AG04450 (cell line): ENCODE data around the gene CST9L. TPM values are rescaled to one million over a fixed set of nuclear protein-coding genes. Genes with fewer than 3 reads are reported as not detected.

Source experiments
- CTCF ChIA-PET: fragments of 300-600, 350-600 bp; formaldehyde crosslinking; extraction: SDS; loops from one replicate; lab custom pipeline; 2022; ENCODE audit warnings: antibody characterized with exemption, inconsistent platforms; lab: Charles Lee
- POLR2A ChIA-PET: fragments of 350-600 bp; formaldehyde crosslinking; extraction: SDS; loops from one replicate; lab custom pipeline; 2021; ENCODE audit warnings: antibody characterized with exemption, inconsistent platforms; lab: Yijun Ruan, JAX
- DNase-seq: peaks from one replicate; pipeline ENCODE4 v3.0.0-alpha.2; 2011; ENCODE audit warnings: low read depth, low spot score
- H3K27ac ChIP-seq: one replicate; pipeline ENCODE4 v1.5.1; 2012; ENCODE audit warnings: low read depth, low read length, control low read depth
- H3K27me3 ChIP-seq: one replicate; pipeline ENCODE4 v1.6.0; 2012; ENCODE audit warnings: low read length; ENCODE audit not compliant: control insufficient read depth, insufficient read depth
- H3K4me3 ChIP-seq: 2 replicates; pipeline ENCODE4 v1.5.1; 2011; ENCODE audit warnings: mild to moderate bottlenecking, low read depth, low read length, control low read depth
- H3K9me3 ChIP-seq: 2 replicates; pipeline ENCODE4 v1.5.1; 2012; ENCODE audit warnings: low read length; ENCODE audit not compliant: control insufficient read depth, insufficient read depth
- polyA plus RNA-seq: library from polyadenylated mRNA; depleted of rRNA; stranded (reverse); fragments of >200 nt; gene quantifications from 2 replicates; pipeline ENCODE4 v1.2.3, GENCODE V29; 2011
- TF ChIP-seq, protein P1 (sequence below): IDR thresholded peaks from 2 replicates; pipeline ENCODE4 v1.5.1; 2011; ENCODE audit warnings: low read depth, low read length, control low read depth, inconsistent platforms

The CST9L gene
- polyA plus RNA-seq, 1 experiment: not detected

DNA sequence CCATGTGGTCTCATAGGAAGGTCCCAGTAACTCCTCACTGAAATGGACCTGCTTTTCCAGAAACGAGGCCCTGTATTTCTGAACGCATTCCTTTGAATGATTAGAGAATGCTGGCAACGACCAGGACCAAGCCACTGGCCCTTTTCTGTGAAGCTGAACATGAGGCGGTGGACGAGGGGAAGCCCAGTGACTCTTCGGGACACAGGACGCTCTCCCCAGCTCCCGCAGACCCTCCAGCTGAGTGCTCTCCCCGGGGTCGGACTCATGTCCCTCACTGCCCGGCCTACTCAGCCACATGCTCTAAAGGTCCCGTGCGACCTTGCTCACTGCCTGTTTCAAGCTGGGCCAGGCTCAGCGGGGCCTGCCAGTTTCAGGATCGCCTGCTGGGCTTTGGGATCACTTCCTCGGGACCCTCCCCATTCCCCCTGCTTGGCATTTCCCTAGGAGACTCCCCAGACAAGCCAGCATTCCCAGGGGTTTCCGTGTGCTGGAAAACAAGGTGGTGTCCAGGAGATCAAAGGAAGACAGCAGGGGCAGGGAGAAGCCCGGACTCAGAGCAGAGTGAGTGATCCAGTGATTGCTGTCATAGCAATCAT lies 40.1 kb upstream of the CST9L start:
- DNase-seq: no peak
- H3K4me3 ChIP-seq: no peak overlapping the region
- H3K9me3 ChIP-seq: no peaks in the 10 kb centered on the region; the same call in 1 of the 2 replicates
- TF ChIP-seq, protein P1, sequence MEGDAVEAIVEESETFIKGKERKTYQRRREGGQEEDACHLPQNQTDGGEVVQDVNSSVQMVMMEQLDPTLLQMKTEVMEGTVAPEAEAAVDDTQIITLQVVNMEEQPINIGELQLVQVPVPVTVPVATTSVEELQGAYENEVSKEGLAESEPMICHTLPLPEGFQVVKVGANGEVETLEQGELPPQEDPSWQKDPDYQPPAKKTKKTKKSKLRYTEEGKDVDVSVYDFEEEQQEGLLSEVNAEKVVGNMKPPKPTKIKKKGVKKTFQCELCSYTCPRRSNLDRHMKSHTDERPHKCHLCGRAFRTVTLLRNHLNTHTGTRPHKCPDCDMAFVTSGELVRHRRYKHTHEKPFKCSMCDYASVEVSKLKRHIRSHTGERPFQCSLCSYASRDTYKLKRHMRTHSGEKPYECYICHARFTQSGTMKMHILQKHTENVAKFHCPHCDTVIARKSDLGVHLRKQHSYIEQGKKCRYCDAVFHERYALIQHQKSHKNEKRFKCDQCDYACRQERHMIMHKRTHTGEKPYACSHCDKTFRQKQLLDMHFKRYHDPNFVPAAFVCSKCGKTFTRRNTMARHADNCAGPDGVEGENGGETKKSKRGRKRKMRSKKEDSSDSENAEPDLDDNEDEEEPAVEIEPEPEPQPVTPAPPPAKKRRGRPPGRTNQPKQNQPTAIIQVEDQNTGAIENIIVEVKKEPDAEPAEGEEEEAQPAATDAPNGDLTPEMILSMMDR: no peak
- ChIA-PET CTCF (interaction anchor here (0.6 to 9.6 kb wide), 3 partner anchors 13 to 209 kb away, joined by 3 to 95 read pairs (median 24); no protein-coding TSS in a partner anchor), POLR2A (no interaction called here)
- no peak overlapping the region for H3K27ac ChIP-seq
- H3K27me3 ChIP-seq: peaks cover 32% of the 10 kb centered on the region

DNA sequence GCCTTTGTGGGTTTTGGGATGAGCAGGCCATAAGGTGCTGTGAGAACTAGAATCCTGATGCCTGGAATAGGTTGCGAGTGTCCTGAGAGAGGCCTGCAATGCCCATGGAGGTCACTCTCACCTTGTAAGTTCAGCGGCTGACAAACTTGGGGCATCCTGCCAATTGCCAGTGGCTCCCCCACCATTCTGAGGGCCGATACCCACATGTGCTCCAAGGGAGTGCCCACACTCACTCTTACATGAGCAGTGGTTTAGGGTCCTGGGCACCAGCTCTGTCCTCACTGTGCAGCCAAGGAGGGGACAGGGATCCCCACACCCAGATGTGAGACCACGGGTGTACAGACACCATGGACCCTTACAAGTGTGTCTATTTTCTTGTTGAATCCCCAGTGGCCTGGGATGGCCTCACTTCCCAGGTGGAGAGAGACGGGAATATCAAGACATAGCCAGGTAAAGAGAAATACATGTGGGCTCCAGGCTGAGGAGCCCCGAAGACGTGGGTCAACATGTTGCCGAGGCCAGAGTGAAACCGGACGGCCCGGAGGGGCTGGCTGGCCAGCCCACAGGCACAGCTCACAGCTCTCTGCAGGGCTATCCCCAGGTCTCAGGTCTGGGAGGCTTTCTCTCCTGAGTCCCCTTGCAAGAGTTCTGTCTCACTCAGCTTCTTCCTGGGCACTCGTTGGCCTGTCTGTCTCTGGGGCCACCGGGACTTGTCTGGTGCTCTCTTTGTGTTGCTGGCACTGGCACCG lies 39.4 kb upstream of the CST9L start:
- no peak for DNase-seq
- ChIA-PET POLR2A (no interaction called here), CTCF (interaction anchor here (0.6 to 9.6 kb wide), 18 partner anchors 9 to 271 kb away, joined by 3 to 95 read pairs (median 6); no protein-coding TSS in a partner anchor)
- Histone ChIP-seq H3K4me3 (no peak overlapping the region), H3K27me3 (peaks cover 32% of the 10 kb centered on the region), H3K9me3 (no peaks in the 10 kb centered on the region; the same call in 1 of the 2 replicates), H3K27ac (no peak overlapping the region)
- TF ChIP-seq, protein P1: no peak

DNA sequence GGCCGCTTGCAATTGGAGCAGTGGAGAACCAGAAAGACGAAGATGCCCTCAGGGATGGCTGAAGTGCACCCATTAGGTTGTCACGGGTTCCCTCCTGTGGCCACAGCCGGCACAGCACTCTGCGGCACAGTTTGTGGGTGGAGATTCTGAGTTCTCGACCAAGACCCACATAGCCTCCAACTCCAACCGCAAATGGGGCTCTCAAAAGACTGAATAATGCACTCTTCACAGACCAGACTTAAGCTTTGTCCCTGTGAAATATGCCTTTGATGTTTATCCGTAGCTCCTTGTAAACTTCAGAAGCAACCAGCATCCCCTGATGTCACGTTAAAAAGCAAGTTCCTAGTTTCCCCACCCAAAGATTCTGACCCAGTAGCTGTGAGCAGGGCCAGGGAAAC lies 38.4 kb upstream of the CST9L start:
- H3K27me3 ChIP-seq: peaks cover 23% of the 10 kb centered on the region
- H3K4me3 ChIP-seq: no peak overlapping the region
- peak; percentile 42 for DNase-seq
- no peak overlapping the region for H3K27ac ChIP-seq
- POLR2A ChIA-PET: no interaction called here
- CTCF ChIA-PET: interaction anchor here (0.5 to 9.6 kb wide), 29 partner anchors 9 to 556 kb away, joined by 3 to 95 read pairs (median 5); no protein-coding TSS in a partner anchor
- no peaks in the 10 kb centered on the region; the same call in 1 of the 2 replicates for H3K9me3 ChIP-seq
- TF ChIP-seq, protein P1: peak; percentile 95

DNA sequence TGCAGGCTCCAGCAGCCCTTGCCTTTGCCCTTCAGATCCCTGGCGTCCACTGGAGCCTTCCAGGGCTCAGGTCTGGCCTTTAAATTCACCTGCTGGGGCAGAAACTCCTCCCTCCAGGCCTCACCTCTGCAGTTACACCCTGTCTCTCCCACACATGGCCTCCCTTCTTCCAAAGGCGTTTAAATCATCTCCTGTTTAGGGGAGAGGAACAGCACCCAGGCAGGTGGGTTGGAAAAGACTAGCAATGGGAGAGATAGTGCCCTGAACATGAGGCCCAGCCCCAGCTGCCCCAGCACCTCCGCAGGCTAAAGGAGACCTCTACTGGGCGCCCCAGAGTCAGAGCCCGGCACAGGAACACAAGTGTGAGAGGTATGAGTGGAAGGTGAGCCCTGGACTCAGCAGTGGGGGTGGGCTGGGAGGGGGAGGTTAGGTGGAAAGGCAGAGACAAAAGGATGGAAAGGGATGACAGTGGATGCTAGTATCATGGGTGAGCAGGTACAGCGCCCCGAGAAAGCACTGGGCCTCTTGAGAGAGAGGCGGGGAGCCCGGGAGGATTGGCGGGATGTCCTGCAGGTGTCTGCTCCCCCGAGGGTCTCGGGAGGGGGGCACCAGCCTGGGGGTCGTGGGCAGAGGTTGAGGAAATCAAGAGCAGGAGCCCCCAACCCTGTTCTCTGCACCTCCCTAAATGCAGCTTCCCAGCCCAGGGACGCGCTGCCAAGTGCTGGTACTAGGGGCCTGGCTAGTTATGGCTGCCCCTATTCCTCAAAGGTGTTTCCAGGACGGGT lies 37.8 kb upstream of the CST9L start, which contains the start of gene CST9:
Gene CST9, minus strand, starts transcription at position 51 of the 785 bp plus-strand sequence. CDS start 53 bp downstream, outside the sequence.
- peaks cover 19% of the 10 kb centered on the region for H3K27me3 ChIP-seq
- H3K27ac ChIP-seq: no peak within 1 kb of the TSS
- TF ChIP-seq, protein P1: no peak
- ChIA-PET CTCF (interaction anchor here (0.6 to 9.6 kb wide), 20 partner anchors 8 to 270 kb away, joined by 3 to 95 read pairs (median 6); no protein-coding TSS in a partner anchor), POLR2A (no interaction called here)
- no peak within 1 kb of the TSS for H3K4me3 ChIP-seq
- H3K9me3 ChIP-seq: no peaks in the 10 kb centered on the region; the same call in 1 of the 2 replicates
- no peak for DNase-seq
